Panc1 (cell line): ENCODE data around the gene IGFALS. TPM values are rescaled to one million over a fixed set of nuclear protein-coding genes. Genes with fewer than 3 reads are reported as not detected.
A peak's percentile ranks its signal among the peaks of the same experiment; 100 is the strongest.

Experiments
- ATAC-seq: fragments of 200-7000 bp; cut with Tn5 transposase; 2 replicates; pipeline ENCODE4 v1.9.1; 2020; ENCODE audit warnings: mild to moderate bottlenecking, moderate library complexity
- BruUV-seq: library from RNA; stranded (reverse); fragments of 400-500 nt; replicated peaks from 2 replicates; lab custom pipeline; 2021; lab: Mats Ljungman, UMichigan
- CTCF ChIA-PET: fragments of 300-600 bp; sonication (Branson Sonifier 250); formaldehyde crosslinking; loops from one replicate; lab custom pipeline; 2022; ENCODE audit warnings: antibody characterized with exemption; lab: Charles Lee
- POLR2A ChIA-PET: fragments of 300-600 bp; sonication (Branson Sonifier 250); formaldehyde crosslinking; loops from one replicate; lab custom pipeline; 2022; ENCODE audit warnings: antibody characterized with exemption; lab: Charles Lee
- DNase-seq: peaks from one replicate; pipeline ENCODE4 v3.0.0-alpha.2; 2010; ENCODE audit warnings: low read depth, low spot score
- H3K27ac ChIP-seq: 2 replicates; pipeline ENCODE4 v1.5.1; 2011; ENCODE audit warnings: mild to moderate bottlenecking, low read length, inconsistent platforms
- H3K27me3 ChIP-seq: fragments of 200-500 bp; sonication (Bioruptor generic); 2 replicates; pipeline ENCODE4 v1.6.0; 2014; ENCODE audit warnings: low read length, inconsistent platforms; ENCODE audit not compliant: control insufficient read depth, insufficient read depth
- H3K36me3 ChIP-seq: fragments of 200-500 bp; sonication (Bioruptor generic); 2 replicates; pipeline ENCODE4 v1.5.1; 2014; ENCODE audit warnings: inconsistent platforms, mild to moderate bottlenecking, low read length, moderate library complexity; ENCODE audit not compliant: control insufficient read depth, insufficient read depth
- H3K4me1 ChIP-seq: 2 replicates; pipeline ENCODE4 v1.5.1; 2011; ENCODE audit warnings: inconsistent platforms, mild to moderate bottlenecking, low read length, moderate library complexity; ENCODE audit not compliant: control insufficient read depth, insufficient read depth
- H3K4me3 ChIP-seq, 2 experiments: 2 replicates each; pipeline ENCODE4 v1.5.1; 2011 to 2012; ENCODE audit warnings: low read depth in 2 of 2, low read length in 2 of 2, mild to moderate bottlenecking in 2 of 2, inconsistent platforms in 1 of 2, moderate library complexity in 1 of 2
- H3K9me3 ChIP-seq: fragments of 200-500 bp; sonication (Bioruptor generic); 2 replicates; pipeline ENCODE4 v1.5.1; 2014; ENCODE audit warnings: low read depth, mild to moderate bottlenecking, inconsistent platforms, low read length, moderate library complexity; ENCODE audit not compliant: control insufficient read depth, insufficient read depth
- POLR2AphosphoS5 ChIP-seq: IDR thresholded peaks from 2 replicates; pipeline ENCODE4 v1.6.1; 2012; ENCODE audit warnings: mild to moderate bottlenecking, low read depth, low read length, moderate library complexity
- SIN3A ChIP-seq: IDR thresholded peaks from 2 replicates; pipeline ENCODE4 v1.6.1; 2012; ENCODE audit warnings: low read depth, mild to moderate bottlenecking, low read length, moderate library complexity, borderline replicate concordance; ENCODE audit not compliant: insufficient read depth
- TCF7L2 ChIP-seq: IDR thresholded peaks from 2 replicates; pipeline ENCODE4 v1.6.1; 2011; ENCODE audit warnings: mild to moderate bottlenecking, low read depth, low read length, inconsistent platforms
- in situ Hi-C: cut with HindIII; loops from 2 replicates; pipeline ENCODE4 v1.10.0; 2016; ENCODE audit warnings: low sequenced_read_pairs, low pct_unique_long_range_greater_than_20kb
- intact Hi-C: fragments of 100-400 bp; cut with micrococcal nuclease; formaldehyde crosslinking; loops from one replicate; pipeline ENCODE4 v1.10.0; 2022; ENCODE audit not compliant: unreplicated experiment
- total RNA-seq: library from RNA; stranded (reverse); gene quantifications from one replicate; pipeline ENCODE4 v1.2.1, GENCODE V29; 2021; ENCODE audit not compliant: unreplicated experiment
- TF ChIP-seq, protein P1 (sequence below), 2 experiments: IDR thresholded peaks; 2 replicates each; pipeline ENCODE4 v1.6.1; 2011 to 2012; ENCODE audit warnings: low read depth in 2 of 2, control low read depth in 1 of 2, low read length in 1 of 2, mild to moderate bottlenecking in 1 of 2, moderate library complexity in 1 of 2; ENCODE audit not compliant: insufficient read depth in 1 of 2
- TF ChIP-seq, protein P2 (sequence below): fragments of 450-650 bp; IDR thresholded peaks from 2 replicates; pipeline ENCODE4 v1.5.1; 2017; ENCODE audit warnings: mild to moderate bottlenecking

The IGFALS gene
- total RNA-seq, 1 experiment from 2014 or later, result 0.10 TPM

DNA sequence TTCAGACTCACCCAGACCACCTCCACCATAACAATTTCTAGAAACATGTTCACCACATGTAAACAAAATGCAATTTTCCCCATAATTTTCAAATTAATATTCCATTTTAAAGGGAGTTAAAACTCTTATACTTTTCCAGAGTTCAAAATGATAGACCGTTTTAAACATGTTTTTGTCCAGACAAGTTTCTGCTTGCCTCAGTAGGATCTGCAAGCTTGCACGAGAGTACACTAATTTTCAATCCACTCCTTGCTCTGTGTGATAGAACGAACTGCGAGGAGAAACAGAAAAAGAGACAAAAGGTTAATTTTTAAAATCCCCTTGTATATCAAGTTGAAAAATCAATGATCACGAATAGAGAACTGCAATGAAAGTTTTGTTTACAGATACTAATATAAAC is 40.6 kb upstream of the IGFALS start:
- Histone ChIP-seq H3K36me3 (no peaks in the 10 kb centered on the region), H3K4me3 (no peak overlapping the region), H3K9me3 (no peaks in the 10 kb centered on the region), H3K4me1 (peaks cover 4% of the 10 kb centered on the region), H3K27ac (no peak overlapping the region), H3K27me3 (no peaks in the 10 kb centered on the region)
- CTCF ChIA-PET, result no interaction called here
- ATAC-seq (no peak), DNase-seq (no peak)
- in situ Hi-C loops, result no loop called here
- BruUV-seq, result no TSS peak
- TF ChIP-seq, protein P1, sequence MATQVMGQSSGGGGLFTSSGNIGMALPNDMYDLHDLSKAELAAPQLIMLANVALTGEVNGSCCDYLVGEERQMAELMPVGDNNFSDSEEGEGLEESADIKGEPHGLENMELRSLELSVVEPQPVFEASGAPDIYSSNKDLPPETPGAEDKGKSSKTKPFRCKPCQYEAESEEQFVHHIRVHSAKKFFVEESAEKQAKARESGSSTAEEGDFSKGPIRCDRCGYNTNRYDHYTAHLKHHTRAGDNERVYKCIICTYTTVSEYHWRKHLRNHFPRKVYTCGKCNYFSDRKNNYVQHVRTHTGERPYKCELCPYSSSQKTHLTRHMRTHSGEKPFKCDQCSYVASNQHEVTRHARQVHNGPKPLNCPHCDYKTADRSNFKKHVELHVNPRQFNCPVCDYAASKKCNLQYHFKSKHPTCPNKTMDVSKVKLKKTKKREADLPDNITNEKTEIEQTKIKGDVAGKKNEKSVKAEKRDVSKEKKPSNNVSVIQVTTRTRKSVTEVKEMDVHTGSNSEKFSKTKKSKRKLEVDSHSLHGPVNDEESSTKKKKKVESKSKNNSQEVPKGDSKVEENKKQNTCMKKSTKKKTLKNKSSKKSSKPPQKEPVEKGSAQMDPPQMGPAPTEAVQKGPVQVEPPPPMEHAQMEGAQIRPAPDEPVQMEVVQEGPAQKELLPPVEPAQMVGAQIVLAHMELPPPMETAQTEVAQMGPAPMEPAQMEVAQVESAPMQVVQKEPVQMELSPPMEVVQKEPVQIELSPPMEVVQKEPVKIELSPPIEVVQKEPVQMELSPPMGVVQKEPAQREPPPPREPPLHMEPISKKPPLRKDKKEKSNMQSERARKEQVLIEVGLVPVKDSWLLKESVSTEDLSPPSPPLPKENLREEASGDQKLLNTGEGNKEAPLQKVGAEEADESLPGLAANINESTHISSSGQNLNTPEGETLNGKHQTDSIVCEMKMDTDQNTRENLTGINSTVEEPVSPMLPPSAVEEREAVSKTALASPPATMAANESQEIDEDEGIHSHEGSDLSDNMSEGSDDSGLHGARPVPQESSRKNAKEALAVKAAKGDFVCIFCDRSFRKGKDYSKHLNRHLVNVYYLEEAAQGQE (IDR thresholded peaks at IDR 0.05; ENCODE audit: insufficient read depth in 1 of 2, low read depth in 2 of 2, low read length in 1 of 2), result no peak
- intact Hi-C loops, result no loop called here
- POLR2A ChIA-PET, result interaction anchor here (0.5 kb wide), 1 partner anchor 8 kb away, joined by 9 read pairs; no protein-coding TSS in a partner anchor

DNA sequence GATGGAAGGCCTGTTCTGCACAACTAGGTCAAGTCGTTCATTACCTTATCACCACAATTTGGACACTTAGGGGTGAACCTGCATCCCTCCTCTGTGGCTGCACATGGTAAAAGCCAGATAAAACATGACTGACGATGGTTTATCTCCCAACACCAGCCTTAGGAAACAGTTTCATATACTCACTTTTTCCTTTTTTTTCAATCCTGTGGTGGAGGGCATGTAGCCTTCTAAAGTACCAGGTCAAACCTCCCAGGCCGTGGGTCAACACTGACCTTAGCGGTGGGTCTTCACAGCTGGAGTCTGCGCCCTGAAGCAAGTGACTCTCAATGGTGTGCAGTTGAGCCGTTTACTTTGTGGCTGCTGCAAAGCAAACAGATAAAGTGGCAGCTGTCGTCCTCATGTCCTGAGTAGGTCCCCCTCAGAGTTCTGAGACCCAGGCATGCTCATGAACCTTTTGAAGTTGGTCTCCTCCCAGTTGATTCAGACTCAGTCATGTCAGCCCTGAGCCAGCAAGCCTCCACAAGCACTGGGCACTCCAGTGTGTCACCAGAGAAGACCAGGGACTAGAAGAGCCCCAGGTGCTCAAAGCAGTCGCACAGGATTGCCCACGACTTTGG is 39.4 kb upstream of the IGFALS start:
- no peak overlapping the region for H3K27ac ChIP-seq
- 0 out of 2 replicates have a peak, but pooled peaks cover 2% of the 10 kb centered on the region for H3K36me3 ChIP-seq
- in situ Hi-C loops, result no loop called here
- H3K9me3 ChIP-seq, result no peaks in the 10 kb centered on the region
- POLR2A ChIA-PET, result no interaction called here
- H3K4me1 ChIP-seq, result peaks cover 7% of the 10 kb centered on the region
- TF ChIP-seq, protein P2, sequence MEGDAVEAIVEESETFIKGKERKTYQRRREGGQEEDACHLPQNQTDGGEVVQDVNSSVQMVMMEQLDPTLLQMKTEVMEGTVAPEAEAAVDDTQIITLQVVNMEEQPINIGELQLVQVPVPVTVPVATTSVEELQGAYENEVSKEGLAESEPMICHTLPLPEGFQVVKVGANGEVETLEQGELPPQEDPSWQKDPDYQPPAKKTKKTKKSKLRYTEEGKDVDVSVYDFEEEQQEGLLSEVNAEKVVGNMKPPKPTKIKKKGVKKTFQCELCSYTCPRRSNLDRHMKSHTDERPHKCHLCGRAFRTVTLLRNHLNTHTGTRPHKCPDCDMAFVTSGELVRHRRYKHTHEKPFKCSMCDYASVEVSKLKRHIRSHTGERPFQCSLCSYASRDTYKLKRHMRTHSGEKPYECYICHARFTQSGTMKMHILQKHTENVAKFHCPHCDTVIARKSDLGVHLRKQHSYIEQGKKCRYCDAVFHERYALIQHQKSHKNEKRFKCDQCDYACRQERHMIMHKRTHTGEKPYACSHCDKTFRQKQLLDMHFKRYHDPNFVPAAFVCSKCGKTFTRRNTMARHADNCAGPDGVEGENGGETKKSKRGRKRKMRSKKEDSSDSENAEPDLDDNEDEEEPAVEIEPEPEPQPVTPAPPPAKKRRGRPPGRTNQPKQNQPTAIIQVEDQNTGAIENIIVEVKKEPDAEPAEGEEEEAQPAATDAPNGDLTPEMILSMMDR, result no peak
- TF ChIP-seq TCF7L2, result no peak
- no peak for TF ChIP-seq SIN3A
- TF ChIP-seq, protein P1 (IDR thresholded peaks at IDR 0.05; ENCODE audit: insufficient read depth in 1 of 2, low read depth in 2 of 2, low read length in 1 of 2), result no peak
- TF ChIP-seq POLR2AphosphoS5, result no peak
- CTCF ChIA-PET, result no interaction called here
- DNase-seq (no peak), ATAC-seq (peak; percentile 73; the same call in 1 of the 2 replicates)
- H3K4me3 ChIP-seq, result no peak overlapping the region
- H3K27me3 ChIP-seq, result no peaks in the 10 kb centered on the region
- intact Hi-C loops, result no loop called here
- no TSS peak for BruUV-seq
